ENCODE results near the gene NEK1.
A peak's percentile ranks its signal among the peaks of the same experiment; 100 is the strongest.

NEK1 gene

DNA sequence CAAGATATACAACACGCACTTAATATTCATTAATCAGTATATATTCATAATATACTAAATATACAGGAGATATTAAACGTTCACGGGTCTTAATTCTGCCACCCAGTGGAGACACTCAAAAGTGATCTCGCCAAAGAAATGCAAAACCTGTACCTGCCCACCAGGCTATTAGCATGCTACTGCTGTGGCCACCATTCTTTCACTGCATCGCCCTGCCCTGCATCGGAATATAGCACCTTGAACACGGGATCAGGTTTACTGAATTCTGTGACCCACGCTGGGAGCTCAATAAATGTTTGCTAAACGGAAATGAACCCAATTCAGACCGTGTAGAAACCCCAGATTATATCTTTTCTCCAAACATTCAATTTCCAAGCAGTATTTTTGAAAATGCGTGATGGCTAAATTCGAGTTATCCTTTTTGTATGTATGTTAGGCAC lies 7.2 kb upstream of the NEK1 start:
- Mint-ChIP-seq H3K36me3 (ENCODE audit: low read depth) (no peaks in the 10 kb centered on the region), H3K27me3 (ENCODE audit: low read depth) (no peaks in the 10 kb centered on the region), H3K27ac (peak overlapping the region; percentile 97 to 99 (median 98)), H3K4me1 (peaks cover 23% of the 10 kb centered on the region), H3K4me3 (peak overlapping the region; percentile 91 to 99 (median 98)), H3K9me3 (no peaks in the 10 kb centered on the region)
- TF ChIP-seq, protein P1, sequence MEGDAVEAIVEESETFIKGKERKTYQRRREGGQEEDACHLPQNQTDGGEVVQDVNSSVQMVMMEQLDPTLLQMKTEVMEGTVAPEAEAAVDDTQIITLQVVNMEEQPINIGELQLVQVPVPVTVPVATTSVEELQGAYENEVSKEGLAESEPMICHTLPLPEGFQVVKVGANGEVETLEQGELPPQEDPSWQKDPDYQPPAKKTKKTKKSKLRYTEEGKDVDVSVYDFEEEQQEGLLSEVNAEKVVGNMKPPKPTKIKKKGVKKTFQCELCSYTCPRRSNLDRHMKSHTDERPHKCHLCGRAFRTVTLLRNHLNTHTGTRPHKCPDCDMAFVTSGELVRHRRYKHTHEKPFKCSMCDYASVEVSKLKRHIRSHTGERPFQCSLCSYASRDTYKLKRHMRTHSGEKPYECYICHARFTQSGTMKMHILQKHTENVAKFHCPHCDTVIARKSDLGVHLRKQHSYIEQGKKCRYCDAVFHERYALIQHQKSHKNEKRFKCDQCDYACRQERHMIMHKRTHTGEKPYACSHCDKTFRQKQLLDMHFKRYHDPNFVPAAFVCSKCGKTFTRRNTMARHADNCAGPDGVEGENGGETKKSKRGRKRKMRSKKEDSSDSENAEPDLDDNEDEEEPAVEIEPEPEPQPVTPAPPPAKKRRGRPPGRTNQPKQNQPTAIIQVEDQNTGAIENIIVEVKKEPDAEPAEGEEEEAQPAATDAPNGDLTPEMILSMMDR (IDR thresholded peaks at IDR 0.05; ENCODE audit: unreplicated experiment in 3 of 3), result peak; percentile 60 to 64 (median 61)

DNA sequence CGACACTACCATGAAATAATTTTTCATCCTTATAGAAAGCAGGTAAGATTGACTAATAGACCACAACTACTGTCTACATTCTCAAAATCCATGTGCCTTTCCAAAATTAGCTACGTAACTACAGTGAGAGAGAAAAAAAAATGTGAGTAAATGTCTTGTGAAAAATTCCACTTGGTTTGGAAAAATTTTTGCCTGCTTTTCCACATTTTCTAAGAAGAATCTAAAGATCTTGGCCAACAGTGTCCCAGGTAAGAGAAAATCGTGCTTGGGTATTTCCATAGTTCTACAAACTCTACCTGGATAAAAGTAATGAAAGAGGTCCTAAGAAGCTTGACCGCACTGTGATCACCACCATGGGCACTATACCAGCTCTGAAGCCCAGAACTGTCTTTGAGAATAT lies 6.6 kb upstream of the NEK1 start:
- TF ChIP-seq, protein P1 (IDR thresholded peaks at IDR 0.05; ENCODE audit: unreplicated experiment in 3 of 3), result no peak
- H3K27me3 Mint-ChIP-seq (ENCODE audit: low read depth), result no peaks in the 10 kb centered on the region
- H3K27ac Mint-ChIP-seq, result peak overlapping the region; percentile 97 to 99 (median 98)
- peak overlapping the region; percentile 91 to 99 (median 98) for H3K4me3 Mint-ChIP-seq
- H3K36me3 Mint-ChIP-seq (ENCODE audit: low read depth), result no peaks in the 10 kb centered on the region
- H3K9me3 Mint-ChIP-seq, result no peaks in the 10 kb centered on the region
- peaks cover 23% of the 10 kb centered on the region for H3K4me1 Mint-ChIP-seq

DNA sequence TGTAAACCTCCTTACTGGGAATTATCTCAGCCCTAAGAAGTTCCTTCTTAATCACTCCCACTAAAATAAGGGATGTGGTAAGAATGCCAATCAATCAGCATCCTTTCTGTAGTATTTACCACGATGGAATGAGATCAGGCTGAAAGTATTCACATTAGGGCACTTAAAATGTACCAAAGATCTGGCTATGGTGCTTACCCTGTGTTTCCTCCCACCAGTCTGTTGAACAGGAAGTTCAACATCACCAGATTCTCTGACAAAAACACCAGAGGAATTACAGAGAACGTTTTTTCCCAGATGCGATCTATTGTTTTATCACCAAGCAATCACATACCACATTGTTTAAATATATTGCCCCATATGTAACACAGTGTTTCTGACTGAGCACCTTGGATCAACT lies 5.9 kb upstream of the NEK1 start:
- Mint-ChIP-seq H3K9me3 (no peaks in the 10 kb centered on the region), H3K27ac (peak overlapping the region; percentile 60 to 98 (median 97)), H3K27me3 (ENCODE audit: low read depth) (no peaks in the 10 kb centered on the region), H3K4me3 (peak overlapping the region; percentile 91 to 99 (median 98)), H3K4me1 (peaks cover 18% of the 10 kb centered on the region), H3K36me3 (ENCODE audit: low read depth) (no peaks in the 10 kb centered on the region)
- TF ChIP-seq, protein P1 (IDR thresholded peaks at IDR 0.05; ENCODE audit: unreplicated experiment in 3 of 3), result no peak

DNA sequence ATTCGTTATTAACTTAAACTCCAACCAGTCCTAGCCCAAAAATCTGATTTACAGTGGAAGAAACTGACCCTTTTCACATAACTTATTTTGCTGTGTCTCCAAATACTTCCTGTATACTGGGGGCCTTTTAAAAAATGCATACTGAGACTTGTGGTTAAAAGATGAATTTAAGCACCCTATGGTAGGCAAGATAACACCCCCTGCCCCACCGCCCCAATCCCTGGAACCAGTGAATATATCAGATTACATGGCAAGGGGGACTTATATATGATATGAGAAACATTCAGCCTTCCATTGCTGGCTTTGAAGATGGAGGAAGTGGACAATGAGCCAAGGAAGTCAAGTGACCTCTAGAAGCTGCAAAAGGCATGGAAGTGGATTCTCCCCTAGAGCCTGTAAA lies 4.9 kb upstream of the NEK1 start:
- no peaks in the 10 kb centered on the region for H3K36me3 Mint-ChIP-seq (ENCODE audit: low read depth)
- H3K4me3 Mint-ChIP-seq, result peak overlapping the region; percentile 6 to 20 (median 7)
- H3K4me1 Mint-ChIP-seq, result peaks cover 9% of the 10 kb centered on the region
- TF ChIP-seq, protein P1 (IDR thresholded peaks at IDR 0.05; ENCODE audit: unreplicated experiment in 3 of 3), result no peak
- H3K27ac Mint-ChIP-seq, result no peak overlapping the region
- no peaks in the 10 kb centered on the region for H3K9me3 Mint-ChIP-seq
- H3K27me3 Mint-ChIP-seq (ENCODE audit: low read depth), result no peaks in the 10 kb centered on the region

DNA sequence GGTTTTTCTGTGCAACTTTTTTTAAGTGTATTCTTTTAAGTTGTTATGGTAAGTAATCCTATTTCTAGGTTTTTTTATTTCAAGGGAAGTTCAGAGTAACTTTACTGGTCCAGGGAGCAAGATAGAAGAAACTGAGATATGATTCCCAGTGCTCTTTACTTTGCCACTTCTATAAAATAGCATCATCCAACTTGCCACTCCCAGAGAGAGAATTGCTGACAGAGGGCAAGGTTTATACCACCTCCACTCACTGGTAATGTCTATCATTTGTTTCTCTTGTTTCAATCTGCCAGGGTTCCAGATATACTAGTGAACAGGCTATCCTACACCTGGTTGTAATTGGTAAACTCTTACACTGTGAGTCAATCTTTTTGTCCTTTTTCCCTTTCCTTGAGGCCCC lies 4.5 kb upstream of the NEK1 start:
- Mint-ChIP-seq H3K27me3 (ENCODE audit: low read depth) (no peaks in the 10 kb centered on the region), H3K27ac (no peak overlapping the region), H3K4me3 (peak overlapping the region in 2 of 3 experiments; percentile 36 to 40), H3K4me1 (peaks cover 7% of the 10 kb centered on the region), H3K9me3 (no peaks in the 10 kb centered on the region), H3K36me3 (ENCODE audit: low read depth) (no peaks in the 10 kb centered on the region)
- TF ChIP-seq, protein P1 (IDR thresholded peaks at IDR 0.05; ENCODE audit: unreplicated experiment in 3 of 3), result no peak

DNA sequence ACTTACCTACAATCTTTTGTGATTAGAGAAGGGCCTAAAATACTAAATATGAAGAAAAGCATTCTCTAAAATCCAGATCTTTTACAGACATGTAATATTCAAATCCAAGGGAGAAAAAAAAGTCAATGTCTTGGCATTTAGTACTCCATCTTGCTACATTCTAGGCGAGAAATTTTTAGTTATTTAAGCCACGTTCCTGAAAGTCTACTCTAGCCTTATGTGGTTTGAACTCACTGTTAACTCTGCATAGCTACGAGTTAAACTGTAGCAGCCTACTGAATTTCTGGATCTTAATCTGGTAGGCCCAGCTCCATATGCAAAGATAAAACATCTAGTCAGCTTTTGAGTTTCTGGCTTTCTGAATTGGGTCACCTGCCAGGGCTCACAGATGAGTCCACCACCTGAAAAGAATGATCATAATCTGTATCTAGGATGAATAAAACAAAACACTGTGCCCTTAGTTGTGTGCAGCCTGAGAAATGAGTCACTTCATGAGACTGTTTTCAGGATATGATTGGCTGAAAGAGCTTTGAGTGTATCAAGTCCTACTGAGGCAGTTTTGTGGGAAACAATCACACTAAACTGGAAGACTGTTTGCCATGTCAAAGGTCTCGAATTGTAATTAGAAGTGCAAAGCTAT lies 3.2 kb upstream of the NEK1 start:
- no peaks in the 10 kb centered on the region for H3K9me3 Mint-ChIP-seq
- TF ChIP-seq, protein P1 (IDR thresholded peaks at IDR 0.05; ENCODE audit: unreplicated experiment in 3 of 3), result no peak
- H3K4me1 Mint-ChIP-seq, result peaks cover 14% of the 10 kb centered on the region
- no peak overlapping the region for H3K4me3 Mint-ChIP-seq
- no peaks in the 10 kb centered on the region for H3K36me3 Mint-ChIP-seq (ENCODE audit: low read depth)
- no peaks in the 10 kb centered on the region for H3K27me3 Mint-ChIP-seq (ENCODE audit: low read depth)
- peak overlapping the region in 1 of 3 experiments; percentile 15 for H3K27ac Mint-ChIP-seq

Measured in nephron (organoid).